AML-193 (cell line): Measurements from ENCODE around the gene ZRSR2.
A peak's percentile ranks its signal among the peaks of the same experiment; 100 is the strongest.

Experiments
- DNase-seq, 2 experiments: peaks; one replicate each; lab custom pipeline; 2025; lab: John Stamatoyannopoulos, UW

Gene ZRSR2

GRCh38 chrX:15854080-15854655, 63.9 kb downstream of the ZRSR2 start:
- peak in 1 of 2 experiments; percentile 4 for DNase-seq

- peak; percentile 84 to 89 for DNase-seq
Measured at GRCh38 chrX:15854712-15855567, 64.7 kb downstream of the ZRSR2 start, which contains the start of gene AP1S2. AP1S2 (minus strand) TSS chrX:15854813; CDS start chrX:15852524, 2,289 bp downstream.

- no peak for DNase-seq
Measured at GRCh38 chrX:15855568-15856221, 65.4 kb downstream of the ZRSR2 start.

GRCh38 chrX:15856222-15856587, 65.9 kb downstream of the ZRSR2 start:
- DNase-seq = peak; percentile 16 to 31

GRCh38 chrX:15856636-15857035, 66.4 kb downstream of the ZRSR2 start:
- DNase-seq = no peak

GRCh38 chrX:15858051-15858450, 67.8 kb downstream of the ZRSR2 start:
- no peak for DNase-seq

- DNase-seq = no peak
Measured at GRCh38 chrX:15860921-15861320, 70.6 kb downstream of the ZRSR2 start.

- no peak for DNase-seq
Measured at GRCh38 chrX:15864023-15864422, 73.7 kb downstream of the ZRSR2 start.

- DNase-seq = no peak
Measured at GRCh38 chrX:15864629-15865028, 74.3 kb downstream of the ZRSR2 start.

- DNase-seq = no peak
Measured at GRCh38 chrX:15866147-15866546, 75.9 kb downstream of the ZRSR2 start.

- no peak for DNase-seq
Measured at GRCh38 chrX:15869695-15870094, 79.4 kb downstream of the ZRSR2 start.

- no peak for DNase-seq
Measured at GRCh38 chrX:15870310-15870709, 80.0 kb downstream of the ZRSR2 start.
